Measurements from ENCODE around the gene KNDC1.
"Not testable (repeated sequence)": the region's sequence is repeated elsewhere in the genome, so short reads cannot be mapped to it uniquely, and the experiment has no call there.

Gene KNDC1

GRCh38 chr10:133161486-133162109 is 1.6 kb downstream of the KNDC1 start:
- no peak for DNase-seq (ENCODE audit: low read depth)

GRCh38 chr10:133162178-133162909 is 2.3 kb downstream of the KNDC1 start:
- DNase-seq (ENCODE audit: low read depth), result no peak

- DNase-seq (ENCODE audit: low read depth), result no peak
Measured at GRCh38 chr10:133162910-133163856, 3.2 kb downstream of the KNDC1 start.

GRCh38 chr10:133163889-133164815 is 4.1 kb downstream of the KNDC1 start:
- DNase-seq (ENCODE audit: low read depth), result no peak

- no peak for DNase-seq (ENCODE audit: low read depth)
Measured at GRCh38 chr10:133164816-133165555, 5.0 kb downstream of the KNDC1 start.

GRCh38 chr10:133165556-133166503 is 5.8 kb downstream of the KNDC1 start:
- DNase-seq (ENCODE audit: low read depth), result no peak

- no peak for DNase-seq (ENCODE audit: low read depth)
Measured at GRCh38 chr10:133166504-133166827, 6.4 kb downstream of the KNDC1 start.

GRCh38 chr10:133166828-133167692 is 7.0 kb downstream of the KNDC1 start:
- DNase-seq (ENCODE audit: low read depth), result no peak

GRCh38 chr10:133167693-133168616 is 7.9 kb downstream of the KNDC1 start:
- DNase-seq (ENCODE audit: low read depth), result no peak

- DNase-seq (ENCODE audit: low read depth), result no peak
Measured at GRCh38 chr10:133168617-133169031, 8.6 kb downstream of the KNDC1 start.

- no peak for DNase-seq (ENCODE audit: low read depth)
Measured at GRCh38 chr10:133169173-133169947, 9.3 kb downstream of the KNDC1 start.

- DNase-seq (ENCODE audit: low read depth), result no peak
Measured at GRCh38 chr10:133170092-133170491, 10.1 kb downstream of the KNDC1 start.

GRCh38 chr10:133173860-133174640 is 14.0 kb downstream of the KNDC1 start:
- DNase-seq (ENCODE audit: low read depth), result no peak

- DNase-seq (ENCODE audit: low read depth), result no peak
Measured at GRCh38 chr10:133174689-133175263, 14.8 kb downstream of the KNDC1 start.

GRCh38 chr10:133175624-133176023 is 15.6 kb downstream of the KNDC1 start:
- not testable (repeated sequence) for DNase-seq (ENCODE audit: low read depth)

GRCh38 chr10:133176546-133176945 is 16.5 kb downstream of the KNDC1 start:
- no peak for DNase-seq (ENCODE audit: low read depth)
